GM12892 (cell line): ENCODE measurements around the gene MEDAG.

Source experiments
- POLR2A ChIP-seq: IDR thresholded peaks from 2 replicates; pipeline ENCODE4 v1.6.1; 2011; ENCODE audit warnings: low read depth, low read length, control low read depth
- POLR2AphosphoS5 ChIP-seq: IDR thresholded peaks from 2 replicates; pipeline ENCODE4 v1.6.1; 2011; ENCODE audit warnings: low read depth, low read length, control low read depth
- TAF1 ChIP-seq: IDR thresholded peaks from 2 replicates; pipeline ENCODE4 v1.6.1; 2011; ENCODE audit warnings: low read depth, mild to moderate bottlenecking, control low read depth, low read length, borderline replicate concordance

- TF ChIP-seq POLR2A (no peak), TAF1 (no peak), POLR2AphosphoS5 (no peak)
These were observed 10.3 kb upstream of the MEDAG start for GRCh38 chr13:30895773-30896172.
